Measurements from ENCODE around the gene SYT7. TPM values are rescaled to one million over a fixed set of nuclear protein-coding genes. Genes with fewer than 3 reads are reported as not detected.

SYT7 gene
- total RNA-seq, 2 experiments from 2014 or later, result not detected

DNA sequence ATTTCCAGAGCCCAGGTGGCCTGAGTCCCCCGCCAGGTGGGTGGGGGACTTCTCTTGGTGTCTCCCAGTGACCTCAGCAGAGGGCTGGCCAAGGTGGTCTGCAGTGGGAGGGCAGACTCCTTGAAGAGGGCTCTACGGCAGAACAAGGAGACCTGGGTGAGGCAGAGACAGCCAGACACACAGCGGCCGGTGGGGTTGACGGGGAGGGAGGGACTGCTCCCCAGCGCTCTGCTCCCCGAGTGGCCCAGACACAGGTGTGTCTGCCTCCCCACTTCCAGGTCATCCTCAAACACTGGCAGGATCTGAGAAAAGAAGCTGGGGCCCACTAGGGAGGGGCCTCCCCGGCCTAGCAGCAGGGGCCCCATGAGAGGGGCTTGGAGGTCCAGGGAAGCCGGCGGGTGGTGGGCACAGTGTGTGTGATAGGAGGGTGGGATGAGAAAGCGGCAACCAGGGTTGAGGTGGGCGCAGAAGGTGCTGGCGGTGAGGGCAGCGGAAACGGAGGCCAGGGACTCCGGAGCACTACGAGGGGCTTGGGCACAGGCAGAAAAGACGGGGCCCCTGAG is 30.1 kb downstream of the SYT7 start:
- CTCF ChIA-PET, result no interaction called here
- Mint-ChIP-seq H3K9me3 (ENCODE audit: low read depth) (no peaks in the 10 kb centered on the region), H3K36me3 (no peaks in the 10 kb centered on the region), H3K4me3 (no peak overlapping the region), H3K27ac (no peak overlapping the region), H3K4me1 (no peaks in the 10 kb centered on the region), H3K27me3 (peaks cover 27% of the 10 kb centered on the region)
- no peak for DNase-seq
- ATAC-seq, result no peak

GRCh38 chr11:61549662-61550568 is 31.0 kb downstream of the SYT7 start:
- no peak overlapping the region for H3K27ac Mint-ChIP-seq
- DNase-seq, result no peak
- H3K4me3 Mint-ChIP-seq, result no peak overlapping the region
- peaks cover 24% of the 10 kb centered on the region for H3K27me3 Mint-ChIP-seq
- ATAC-seq, result no peak
- CTCF ChIA-PET, result no interaction called here
- H3K4me1 Mint-ChIP-seq, result peaks cover 4% of the 10 kb centered on the region
- H3K9me3 Mint-ChIP-seq (ENCODE audit: low read depth), result no peaks in the 10 kb centered on the region
- no peaks in the 10 kb centered on the region for H3K36me3 Mint-ChIP-seq

DNA sequence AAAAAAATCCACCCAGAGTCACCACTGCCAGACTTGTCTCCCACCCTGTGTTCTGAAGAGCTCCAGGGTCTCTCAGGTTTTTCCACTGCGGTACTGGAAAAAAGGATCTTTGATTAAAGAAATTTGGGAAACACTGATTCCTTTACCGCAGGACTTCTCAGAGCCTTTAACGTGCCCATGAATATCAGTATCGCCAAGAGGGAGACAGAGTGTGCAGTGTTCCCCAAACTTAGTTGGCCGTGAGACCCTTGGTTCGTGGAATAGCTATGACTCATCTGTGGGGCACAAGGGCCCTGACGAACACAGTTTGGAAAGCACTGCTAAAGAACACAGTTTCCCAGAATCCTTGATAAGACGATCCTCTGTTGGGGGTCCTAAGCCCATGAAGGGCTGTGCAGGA is 31.7 kb downstream of the SYT7 start:
- Mint-ChIP-seq H3K27ac (no peak overlapping the region), H3K4me3 (no peak overlapping the region), H3K9me3 (ENCODE audit: low read depth) (no peaks in the 10 kb centered on the region), H3K27me3 (peaks cover 17% of the 10 kb centered on the region), H3K36me3 (no peaks in the 10 kb centered on the region), H3K4me1 (peaks cover 4% of the 10 kb centered on the region)
- CTCF ChIA-PET, result no interaction called here
- ATAC-seq, result no peak
- no peak for DNase-seq

GRCh38 chr11:61547246-61547645 is 33.6 kb downstream of the SYT7 start:
- no peak overlapping the region for H3K27ac Mint-ChIP-seq
- peaks cover 3% of the 10 kb centered on the region for H3K27me3 Mint-ChIP-seq
- peaks cover 4% of the 10 kb centered on the region for H3K4me1 Mint-ChIP-seq
- CTCF ChIA-PET, result no interaction called here
- H3K36me3 Mint-ChIP-seq, result no peaks in the 10 kb centered on the region
- ATAC-seq (no peak), DNase-seq (no peak)
- no peak overlapping the region for H3K4me3 Mint-ChIP-seq
- H3K9me3 Mint-ChIP-seq (ENCODE audit: low read depth), result no peaks in the 10 kb centered on the region

DNA sequence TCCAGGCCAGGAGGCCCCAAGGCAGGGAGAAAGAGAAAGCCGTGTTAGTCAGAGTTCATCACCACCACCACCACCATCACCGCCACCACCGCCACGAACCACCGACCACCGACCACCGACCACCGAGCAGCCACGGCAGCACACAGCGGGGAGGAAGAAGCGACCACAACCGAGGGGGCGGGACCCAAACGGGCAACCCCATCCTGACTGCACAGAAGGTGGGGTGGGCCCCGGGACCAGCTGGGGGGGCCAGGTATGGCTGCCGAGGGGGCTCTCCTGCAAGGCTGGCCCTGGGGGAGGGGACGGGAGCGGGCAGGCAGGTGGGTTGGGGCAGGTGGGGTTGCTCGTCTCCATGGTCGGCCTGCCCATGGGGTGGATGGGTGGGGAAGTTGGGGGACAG is 34.2 kb downstream of the SYT7 start:
- H3K4me3 Mint-ChIP-seq, result no peak overlapping the region
- DNase-seq (no peak), ATAC-seq (no peak)
- CTCF ChIA-PET, result no interaction called here
- no peaks in the 10 kb centered on the region for H3K36me3 Mint-ChIP-seq
- peaks cover 4% of the 10 kb centered on the region for H3K4me1 Mint-ChIP-seq
- H3K9me3 Mint-ChIP-seq (ENCODE audit: low read depth), result no peaks in the 10 kb centered on the region
- no peak overlapping the region for H3K27ac Mint-ChIP-seq
- peaks cover 3% of the 10 kb centered on the region for H3K27me3 Mint-ChIP-seq

DNA sequence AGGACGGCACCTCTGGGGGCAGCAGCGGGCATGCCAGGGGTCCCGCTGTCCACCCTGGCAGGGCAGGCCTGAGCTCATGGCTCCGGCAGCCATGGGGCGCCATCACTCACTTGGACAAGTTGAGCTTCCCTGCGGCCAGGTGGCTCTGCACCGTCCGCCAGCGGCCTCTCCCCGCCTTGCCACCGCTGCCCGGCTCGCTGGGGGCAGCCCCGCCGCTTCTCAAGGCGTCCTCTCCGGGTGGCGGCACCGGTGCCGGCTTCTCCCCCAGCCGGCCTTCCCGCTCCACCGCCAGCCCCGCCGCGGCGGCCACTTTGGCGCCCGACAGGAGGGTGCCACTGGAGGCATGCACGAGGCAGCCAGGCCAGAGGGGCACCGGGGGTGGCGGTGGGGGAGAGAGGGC is 35.0 kb downstream of the SYT7 start:
- CTCF ChIA-PET, result interaction anchor here (0.9 to 1.2 kb wide), 2 partner anchors 21 to 67 kb away, joined by 3 to 4 read pairs; no protein-coding TSS in a partner anchor
- Mint-ChIP-seq H3K4me1 (peaks cover 4% of the 10 kb centered on the region), H3K27me3 (peaks cover 3% of the 10 kb centered on the region), H3K4me3 (no peak overlapping the region), H3K9me3 (ENCODE audit: low read depth) (no peaks in the 10 kb centered on the region), H3K27ac (no peak overlapping the region), H3K36me3 (no peaks in the 10 kb centered on the region)
- DNase-seq, result no peak
- ATAC-seq, result no peak

GRCh38 chr11:61545341-61545740 is 35.5 kb downstream of the SYT7 start:
- H3K4me1 Mint-ChIP-seq, result peaks cover 4% of the 10 kb centered on the region
- CTCF ChIA-PET, result interaction anchor here (0.8 to 1.2 kb wide), 4 partner anchors 13 to 68 kb away, joined by 3 to 5 read pairs (median 4); no protein-coding TSS in a partner anchor
- no peak overlapping the region for H3K27ac Mint-ChIP-seq
- no peak overlapping the region for H3K4me3 Mint-ChIP-seq
- no peaks in the 10 kb centered on the region for H3K9me3 Mint-ChIP-seq (ENCODE audit: low read depth)
- no peak for ATAC-seq
- H3K27me3 Mint-ChIP-seq, result peaks cover 3% of the 10 kb centered on the region
- H3K36me3 Mint-ChIP-seq, result no peaks in the 10 kb centered on the region
- no peak for DNase-seq

DNA sequence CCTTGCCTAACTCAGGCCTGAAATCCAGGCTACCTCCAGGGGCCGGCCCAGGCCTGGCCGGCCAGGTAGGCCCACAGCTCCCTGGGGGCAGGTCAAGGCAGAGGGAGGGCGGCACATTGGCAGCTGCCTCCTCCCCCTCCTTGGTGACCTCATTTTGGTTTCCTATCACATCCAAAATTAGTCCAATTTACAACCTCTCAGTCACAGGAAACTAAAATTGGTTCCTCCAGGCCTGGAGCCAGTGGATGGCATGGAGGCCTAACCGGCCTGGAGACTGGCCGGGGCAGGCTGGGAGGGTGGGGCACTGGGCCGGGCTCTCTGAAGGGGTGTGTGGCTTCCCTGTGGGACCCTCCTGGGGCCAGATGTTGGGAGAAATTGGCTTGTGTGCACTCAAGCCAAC is 36.4 kb downstream of the SYT7 start:
- ATAC-seq (no peak), DNase-seq (no peak)
- no peak overlapping the region for H3K4me3 Mint-ChIP-seq
- H3K4me1 Mint-ChIP-seq, result peaks cover 4% of the 10 kb centered on the region
- no peaks in the 10 kb centered on the region for H3K9me3 Mint-ChIP-seq (ENCODE audit: low read depth)
- no peaks in the 10 kb centered on the region for H3K36me3 Mint-ChIP-seq
- CTCF ChIA-PET, result interaction anchor here (0.8 to 1.2 kb wide), 2 partner anchors 12 to 67 kb away, joined by 3 to 5 read pairs; no protein-coding TSS in a partner anchor
- no peak overlapping the region for H3K27ac Mint-ChIP-seq
- H3K27me3 Mint-ChIP-seq, result peaks cover 7% of the 10 kb centered on the region

DNA sequence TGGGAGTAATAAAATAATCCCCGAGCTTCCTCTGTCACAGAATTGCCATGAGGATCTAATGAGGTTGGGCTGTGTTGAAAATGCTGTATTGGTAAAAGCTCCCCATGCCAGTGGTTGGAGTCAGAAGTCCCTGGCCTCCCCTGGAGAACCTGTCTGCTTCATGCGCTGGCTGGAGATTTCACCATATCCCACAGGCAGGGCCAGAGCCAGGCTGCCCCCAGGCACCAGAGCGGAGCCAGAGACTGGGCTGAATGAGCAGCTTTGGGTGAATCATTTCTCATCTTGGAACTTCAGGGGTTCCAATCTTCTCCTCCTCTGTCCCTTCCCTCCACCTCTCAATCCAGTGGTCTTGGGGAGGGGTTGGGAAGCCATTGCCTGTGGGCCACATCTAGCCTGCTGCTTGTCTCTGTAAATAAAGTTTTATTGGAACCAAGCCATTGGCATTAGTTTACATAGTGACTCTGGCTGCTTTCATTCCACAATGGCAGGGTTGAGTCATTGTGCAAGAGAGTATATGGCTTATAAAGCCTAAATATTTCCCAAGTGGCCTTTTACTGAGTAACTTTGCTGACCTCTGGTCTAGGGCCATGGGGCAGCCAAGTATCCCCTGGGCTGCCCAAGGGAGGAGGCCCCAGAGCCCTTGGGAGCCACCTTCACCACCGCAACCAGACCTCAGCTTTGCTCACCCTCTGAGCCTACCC is 37.1 kb downstream of the SYT7 start:
- Mint-ChIP-seq H3K4me3 (no peak overlapping the region), H3K27me3 (peaks cover 11% of the 10 kb centered on the region), H3K27ac (no peak overlapping the region), H3K9me3 (ENCODE audit: low read depth) (no peaks in the 10 kb centered on the region), H3K4me1 (peaks cover 4% of the 10 kb centered on the region), H3K36me3 (no peaks in the 10 kb centered on the region)
- DNase-seq, result no peak
- CTCF ChIA-PET, result interaction anchor here (1.2 kb wide), 1 partner anchor 67 kb away, joined by 3 read pairs; no protein-coding TSS in a partner anchor
- no peak for ATAC-seq

GRCh38 chr11:61542705-61543104 is 38.2 kb downstream of the SYT7 start:
- no peaks in the 10 kb centered on the region for H3K9me3 Mint-ChIP-seq (ENCODE audit: low read depth)
- ATAC-seq, result no peak
- DNase-seq, result no peak
- no peak overlapping the region for H3K4me3 Mint-ChIP-seq
- peaks cover 4% of the 10 kb centered on the region for H3K4me1 Mint-ChIP-seq
- H3K36me3 Mint-ChIP-seq, result no peaks in the 10 kb centered on the region
- H3K27ac Mint-ChIP-seq, result no peak overlapping the region
- H3K27me3 Mint-ChIP-seq, result peaks cover 11% of the 10 kb centered on the region
- CTCF ChIA-PET, result interaction anchor here (1.6 kb wide), 1 partner anchor 11 kb away, joined by 5 read pairs; no protein-coding TSS in a partner anchor

GRCh38 chr11:61542024-61542461 is 38.8 kb downstream of the SYT7 start:
- Mint-ChIP-seq H3K27me3 (peaks cover 11% of the 10 kb centered on the region), H3K4me3 (no peak overlapping the region), H3K36me3 (no peaks in the 10 kb centered on the region), H3K9me3 (ENCODE audit: low read depth) (no peaks in the 10 kb centered on the region), H3K4me1 (peaks cover 4% of the 10 kb centered on the region), H3K27ac (no peak overlapping the region)
- CTCF ChIA-PET, result interaction anchor here (1.6 kb wide), 1 partner anchor 10 kb away, joined by 5 read pairs; no protein-coding TSS in a partner anchor
- ATAC-seq (no peak), DNase-seq (no peak)

DNA sequence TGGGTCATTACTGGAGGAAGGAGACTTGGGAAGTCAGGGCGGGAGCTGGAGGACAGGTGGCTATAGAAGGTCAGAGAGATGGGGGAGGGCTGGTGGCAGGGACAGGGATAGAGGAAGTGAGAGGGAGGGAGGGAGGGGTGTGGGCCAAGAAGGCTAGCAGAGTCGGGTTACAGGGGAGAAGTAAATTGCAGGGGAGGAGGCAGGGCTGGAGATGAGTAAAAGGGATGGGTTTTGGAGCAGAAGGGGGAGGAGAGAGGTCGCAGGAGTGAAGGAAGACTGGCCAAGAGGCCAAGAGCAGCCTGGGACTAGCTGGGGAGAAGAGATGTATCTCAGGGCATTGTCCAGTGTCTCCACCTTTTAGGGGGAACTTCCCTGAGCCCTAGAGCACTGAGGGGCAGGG is 39.3 kb downstream of the SYT7 start:
- Mint-ChIP-seq H3K4me1 (peaks cover 4% of the 10 kb centered on the region), H3K36me3 (no peaks in the 10 kb centered on the region), H3K27me3 (peaks cover 11% of the 10 kb centered on the region), H3K27ac (no peak overlapping the region), H3K9me3 (ENCODE audit: low read depth) (no peaks in the 10 kb centered on the region), H3K4me3 (no peak overlapping the region)
- CTCF ChIA-PET, result interaction anchor here (1.6 kb wide), 1 partner anchor 10 kb away, joined by 5 read pairs; no protein-coding TSS in a partner anchor
- ATAC-seq, result no peak
- DNase-seq, result no peak

DNA sequence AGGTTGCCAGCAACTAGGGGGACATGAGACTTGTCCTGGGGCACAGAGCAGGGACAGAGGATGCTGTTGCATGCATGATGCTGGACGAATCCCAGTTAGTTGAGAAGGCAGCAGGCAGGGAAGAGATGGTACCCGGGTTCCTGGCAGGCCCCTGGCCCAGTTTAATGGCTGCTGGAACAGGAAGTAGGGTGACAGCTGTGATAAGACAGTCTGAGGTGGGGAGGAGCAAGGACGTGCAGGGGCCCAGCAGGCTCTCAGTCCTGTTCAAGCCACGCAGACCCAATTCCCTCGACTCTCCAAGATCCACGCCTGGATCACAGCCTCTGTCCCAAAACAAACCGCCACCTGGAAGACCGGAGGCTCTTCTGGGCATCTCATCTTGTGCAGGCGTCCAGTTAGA is 40.3 kb downstream of the SYT7 start:
- no peaks in the 10 kb centered on the region for H3K9me3 Mint-ChIP-seq (ENCODE audit: low read depth)
- no peak overlapping the region for H3K4me3 Mint-ChIP-seq
- peaks cover 2% of the 10 kb centered on the region for H3K4me1 Mint-ChIP-seq
- no peaks in the 10 kb centered on the region for H3K36me3 Mint-ChIP-seq
- no peak overlapping the region for H3K27ac Mint-ChIP-seq
- ATAC-seq, result no peak
- no peak for DNase-seq
- H3K27me3 Mint-ChIP-seq, result peaks cover 9% of the 10 kb centered on the region
- CTCF ChIA-PET, result interaction anchor here (1.6 kb wide), 1 partner anchor 106 kb away, joined by 4 read pairs; no protein-coding TSS in a partner anchor

All from activated CD8-positive, alpha-beta memory T cell treated with anti-CD3 and anti-CD28 coated beads, Interleukin-2, amount 10 ng/mL, durations not matched to agents 7 days and 5 days (primary cell).